Measurements from ENCODE around the gene METTL21A.
A peak's percentile ranks its signal among the peaks of the same experiment; 100 is the strongest.

The METTL21A gene

GRCh38 chr2:207621501-207622039, 3.6 kb downstream of the METTL21A start:
- DNase-seq = no peak

- DNase-seq = no peak
Measured at GRCh38 chr2:207619764-207620203, 5.4 kb downstream of the METTL21A start.

GRCh38 chr2:207617011-207617671, 8.1 kb downstream of the METTL21A start:
- DNase-seq = peak; percentile 80

GRCh38 chr2:207616185-207616584, 9.0 kb downstream of the METTL21A start:
- DNase-seq = no peak

GRCh38 chr2:207614824-207615223, 10.4 kb downstream of the METTL21A start:
- DNase-seq = no peak

- no peak for DNase-seq
Measured at GRCh38 chr2:207612714-207613113, 12.5 kb downstream of the METTL21A start.

- DNase-seq = no peak
Measured at GRCh38 chr2:207606829-207607228, 18.4 kb downstream of the METTL21A start.

- no peak for DNase-seq
Measured at GRCh38 chr2:207606399-207606798, 18.8 kb downstream of the METTL21A start.

- DNase-seq = no peak
Measured at GRCh38 chr2:207603486-207603885, 21.7 kb downstream of the METTL21A start.

- DNase-seq = peak; percentile 4
Measured at GRCh38 chr2:207601774-207602173, 23.4 kb downstream of the METTL21A start.

- DNase-seq = peak; percentile 72
Measured at GRCh38 chr2:207600231-207600630, 25.0 kb downstream of the METTL21A start.

GRCh38 chr2:207599636-207600035, 25.6 kb downstream of the METTL21A start:
- peak; percentile 47 for DNase-seq

GRCh38 chr2:207594731-207595130, 30.5 kb downstream of the METTL21A start:
- DNase-seq = no peak

- no peak for DNase-seq
Measured at GRCh38 chr2:207594264-207594663, 30.9 kb downstream of the METTL21A start.

- DNase-seq = no peak
Measured at GRCh38 chr2:207593277-207593676, 31.9 kb downstream of the METTL21A start.

GRCh38 chr2:207589143-207589542, 36.1 kb downstream of the METTL21A start:
- no peak for DNase-seq

- no peak for DNase-seq
Measured at GRCh38 chr2:207587305-207587704, 37.9 kb downstream of the METTL21A start.

- DNase-seq = no peak
Measured at GRCh38 chr2:207584952-207585351, 40.2 kb downstream of the METTL21A start.

- DNase-seq = no peak
Measured at GRCh38 chr2:207571370-207571769, 53.8 kb downstream of the METTL21A start.

GRCh38 chr2:207567671-207568070, 57.5 kb downstream of the METTL21A start:
- DNase-seq = no peak

- no peak for DNase-seq
Measured at GRCh38 chr2:207565736-207566500, 59.3 kb downstream of the METTL21A start.

Data from fibroblast of skin of scalp (primary cell).